Measurements from ENCODE around the gene MIA.
"Not testable (repeated sequence)": the region's sequence is repeated elsewhere in the genome, so short reads cannot be mapped to it uniquely, and the experiment has no call there.

Gene MIA

DNA sequence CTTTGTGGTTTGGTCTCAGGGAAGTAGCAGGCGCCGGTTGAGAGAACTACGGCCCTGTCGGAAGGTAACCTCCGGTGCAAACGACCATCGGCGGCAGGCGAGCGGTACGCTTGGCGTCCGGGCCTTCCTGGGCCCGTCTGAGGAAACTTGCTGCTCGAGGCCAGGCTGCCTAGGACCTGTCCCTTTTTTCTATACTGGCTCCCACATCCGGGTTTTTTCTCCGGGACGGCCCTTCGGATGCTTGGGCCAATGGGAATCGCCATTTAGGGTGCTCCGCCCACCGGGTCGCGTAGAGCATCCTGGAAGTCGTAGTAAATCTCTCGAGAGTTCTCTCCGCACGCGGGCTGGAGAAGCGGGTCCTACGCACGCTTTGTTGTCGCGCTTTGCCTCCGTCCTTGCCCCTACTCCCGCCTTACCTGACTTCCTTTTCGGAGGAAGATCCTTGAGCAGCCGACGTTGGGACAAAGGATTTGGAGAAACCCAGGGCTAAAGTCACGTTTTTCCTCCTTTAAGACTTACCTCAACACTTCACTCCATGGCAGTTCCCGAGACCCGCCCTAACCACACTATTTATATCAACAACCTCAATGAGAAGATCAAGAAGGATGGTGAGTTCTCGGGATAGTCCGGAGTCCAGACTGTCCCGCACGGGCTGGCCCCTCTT lies 24.3 kb upstream of the MIA start, which contains the start of gene SNRPA:
Gene SNRPA, plus strand, starts transcription at position 330 of the 664 bp plus-strand sequence. Its CDS starts 206 bp downstream, at position 536.
- peak; percentile 98 for DNase-seq (ENCODE audit: low spot score)

DNA sequence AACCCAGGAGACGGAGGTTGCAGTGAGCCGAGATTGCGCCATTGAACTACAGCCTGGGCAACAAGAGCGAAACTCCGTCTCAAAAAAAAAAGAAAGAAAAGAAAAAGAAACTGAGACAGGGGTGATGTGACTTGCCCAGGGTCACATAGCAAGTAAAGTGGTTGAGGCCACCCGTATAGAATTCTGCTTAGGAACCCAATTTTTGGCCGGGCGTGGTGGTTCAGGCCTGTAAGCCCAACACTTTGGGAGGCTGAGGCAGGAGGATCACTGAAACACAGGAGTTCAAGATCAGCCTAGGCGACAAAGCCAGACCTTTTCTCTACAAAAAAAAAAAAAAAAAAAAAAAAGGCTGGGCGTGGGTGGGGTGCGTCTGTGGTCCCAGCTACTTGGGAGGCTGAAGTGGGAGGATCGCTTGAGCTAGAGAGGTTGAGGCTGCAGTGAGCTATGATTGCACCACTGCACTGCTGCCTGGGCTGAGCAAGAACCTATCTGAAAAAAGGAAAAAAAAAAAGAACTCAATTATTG lies 23.0 kb upstream of the MIA start:
- peak; percentile 24 for DNase-seq (ENCODE audit: low spot score)

DNA sequence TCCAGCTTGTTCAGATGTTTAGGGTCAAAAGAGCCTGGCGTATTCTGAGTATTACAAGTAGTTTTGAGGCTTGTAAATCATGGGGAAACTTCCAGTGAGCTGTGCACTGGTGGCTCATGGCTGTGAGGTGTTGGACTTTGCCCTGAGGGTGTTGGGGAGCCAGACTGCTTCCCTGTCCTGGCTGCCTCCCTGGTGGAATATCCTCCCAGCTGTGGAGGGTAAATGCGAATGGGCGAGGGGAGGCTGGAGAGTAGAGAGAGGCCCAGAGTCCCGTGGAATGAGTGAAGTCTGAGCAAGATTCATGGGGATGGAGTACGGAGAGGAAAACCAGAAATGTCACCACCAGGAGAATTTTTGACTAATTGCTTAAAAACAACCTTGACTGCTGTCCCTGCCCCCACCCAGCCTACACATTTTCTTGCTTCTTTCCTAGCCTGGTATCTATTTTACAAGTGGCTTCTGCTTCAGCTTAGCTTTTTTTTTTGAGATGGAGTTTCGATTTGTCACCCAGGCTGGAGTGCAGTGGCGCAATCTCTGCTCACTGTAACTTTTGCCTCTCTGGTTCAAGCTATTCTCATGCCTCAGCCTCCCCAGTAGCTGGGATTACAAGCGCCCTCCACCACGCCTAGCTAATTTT lies 20.6 kb upstream of the MIA start:
- DNase-seq (ENCODE audit: low spot score) = peak; percentile 55

DNA sequence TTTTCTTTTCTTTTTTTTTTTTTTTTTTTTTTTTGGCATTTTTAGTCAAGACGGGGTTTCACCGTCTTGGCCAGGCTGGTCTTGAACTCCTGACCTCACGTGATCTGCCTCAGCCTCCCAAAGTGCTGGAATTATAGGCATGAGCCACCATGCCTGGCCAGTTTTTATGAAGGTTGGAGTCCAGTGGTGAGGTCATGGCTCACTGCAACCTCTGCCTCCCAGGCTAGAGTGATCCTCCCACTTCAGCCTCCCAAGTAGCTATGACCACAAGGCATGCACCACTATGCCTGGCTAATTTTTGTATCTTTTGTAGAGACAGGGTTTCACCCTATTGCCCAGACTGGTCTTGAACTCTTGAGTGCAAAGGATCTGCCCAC lies 20.1 kb upstream of the MIA start:
- no peak for DNase-seq (ENCODE audit: low spot score)

DNA sequence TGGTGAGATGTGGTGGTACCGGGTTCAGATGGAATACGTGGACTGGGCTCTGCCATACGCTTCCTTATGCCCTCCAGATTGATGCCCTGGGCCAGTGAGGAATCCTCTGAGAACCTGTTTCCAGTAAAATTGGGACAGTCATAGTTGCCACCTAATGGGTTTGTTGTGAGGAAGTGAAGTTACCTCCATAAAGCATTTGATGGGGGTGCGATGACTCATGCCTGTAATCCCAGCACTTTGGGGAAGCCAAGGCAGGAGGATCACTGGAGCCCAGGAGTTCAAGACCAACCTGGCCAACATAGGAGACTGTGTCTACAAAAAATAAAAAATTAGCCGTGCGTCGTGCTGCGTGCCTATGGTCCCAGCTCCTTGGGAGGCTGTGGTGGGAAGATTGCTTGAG lies 19.5 kb upstream of the MIA start:
- no peak for DNase-seq (ENCODE audit: low spot score)

DNA sequence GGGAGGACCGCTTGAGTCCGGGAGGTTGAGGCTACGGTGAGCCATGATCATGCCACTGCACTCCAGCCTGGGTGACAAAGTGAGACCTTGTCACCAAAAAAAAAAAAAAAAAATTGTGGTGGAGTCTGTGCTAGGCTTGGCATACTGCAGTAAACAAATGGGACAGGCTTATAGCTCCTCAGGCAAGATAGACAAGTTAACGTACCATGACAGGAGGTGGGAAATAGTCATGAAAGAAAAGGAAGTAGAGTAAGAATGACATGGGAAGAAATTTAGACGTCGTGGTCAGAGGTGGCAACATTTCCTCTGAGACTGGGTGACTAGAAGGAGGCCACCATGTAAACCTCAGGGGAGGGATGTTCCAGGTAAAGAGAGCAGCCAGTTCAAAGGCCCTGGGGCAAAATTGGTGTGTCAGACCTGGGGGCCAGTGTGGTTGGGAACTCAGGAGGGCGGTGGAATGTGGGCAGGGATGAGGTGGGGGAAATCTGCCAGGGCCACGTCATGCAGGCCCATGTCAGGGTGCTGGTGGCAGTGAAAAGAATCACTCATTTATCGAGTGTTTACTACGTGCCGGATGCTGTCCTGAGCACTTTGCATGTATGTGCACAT lies 18.7 kb upstream of the MIA start:
- no peak for DNase-seq (ENCODE audit: low spot score)

DNA sequence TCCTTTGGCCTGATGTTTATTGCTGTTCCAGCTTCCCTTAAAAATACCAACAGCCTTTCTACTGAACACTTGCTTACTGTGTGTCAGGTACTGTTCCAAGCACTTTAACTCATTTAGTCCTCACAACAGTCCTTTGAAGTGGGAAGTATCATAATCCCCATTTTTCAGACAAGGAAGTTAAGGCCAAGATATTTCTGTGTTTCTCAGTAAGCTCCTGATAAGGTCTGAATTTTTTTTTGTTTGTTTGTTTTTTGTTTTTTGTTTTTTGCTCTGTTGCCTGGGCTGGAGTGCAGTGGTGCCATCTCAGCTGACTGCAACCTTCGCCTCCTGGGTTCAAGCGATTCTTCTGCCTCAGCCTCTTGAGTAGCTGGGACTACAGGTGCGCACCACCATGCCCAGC lies 16.8 kb upstream of the MIA start:
- DNase-seq (ENCODE audit: low spot score) = no peak

DNA sequence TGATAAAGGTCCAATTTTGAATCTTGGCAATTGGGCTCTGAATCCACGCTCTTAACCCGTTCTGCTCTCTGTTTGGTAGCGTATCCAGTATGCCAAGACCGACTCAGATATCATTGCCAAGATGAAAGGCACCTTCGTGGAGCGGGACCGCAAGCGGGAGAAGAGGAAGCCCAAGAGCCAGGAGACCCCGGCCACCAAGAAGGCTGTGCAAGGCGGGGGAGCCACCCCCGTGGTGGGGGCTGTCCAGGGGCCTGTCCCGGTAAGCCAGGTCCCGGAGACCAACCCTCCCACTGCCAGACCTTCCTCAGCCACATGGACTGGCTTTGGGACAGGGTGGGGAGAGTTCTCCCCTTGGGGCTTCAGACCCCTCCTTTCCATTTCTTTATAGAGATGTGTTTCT lies 16.0 kb upstream of the MIA start:
- DNase-seq (ENCODE audit: low spot score) = no peak

DNA sequence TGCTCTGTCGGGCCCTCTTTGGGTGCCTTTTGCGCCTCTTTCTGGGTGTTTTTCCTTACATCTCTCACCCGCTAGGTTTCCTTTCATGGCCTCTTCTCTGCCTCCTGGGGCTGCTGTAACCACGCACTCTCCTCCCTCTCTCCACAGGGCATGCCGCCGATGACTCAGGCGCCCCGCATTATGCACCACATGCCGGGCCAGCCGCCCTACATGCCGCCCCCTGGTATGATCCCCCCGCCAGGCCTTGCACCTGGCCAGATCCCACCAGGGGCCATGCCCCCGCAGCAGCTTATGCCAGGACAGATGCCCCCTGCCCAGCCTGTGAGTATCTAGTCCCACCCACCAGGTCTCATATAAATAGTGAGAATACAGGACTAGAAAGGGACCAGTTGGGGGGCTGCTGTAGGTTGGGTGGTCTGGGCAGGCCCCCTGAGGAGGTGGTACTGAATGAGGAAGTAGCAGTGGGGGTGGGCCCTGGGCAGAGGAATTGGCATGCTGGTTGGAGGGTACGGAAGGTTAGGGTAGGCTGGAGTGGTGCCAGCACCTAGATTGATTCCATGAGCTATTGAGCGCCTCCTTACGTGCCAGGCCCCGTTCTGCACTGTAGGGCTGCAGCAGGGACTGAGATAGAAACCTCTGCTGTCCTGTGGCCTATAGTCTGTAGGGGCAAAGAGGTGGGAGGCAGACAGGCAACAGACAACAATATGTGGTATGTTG lies 12.4 kb upstream of the MIA start:
- no peak for DNase-seq (ENCODE audit: low spot score)

DNA sequence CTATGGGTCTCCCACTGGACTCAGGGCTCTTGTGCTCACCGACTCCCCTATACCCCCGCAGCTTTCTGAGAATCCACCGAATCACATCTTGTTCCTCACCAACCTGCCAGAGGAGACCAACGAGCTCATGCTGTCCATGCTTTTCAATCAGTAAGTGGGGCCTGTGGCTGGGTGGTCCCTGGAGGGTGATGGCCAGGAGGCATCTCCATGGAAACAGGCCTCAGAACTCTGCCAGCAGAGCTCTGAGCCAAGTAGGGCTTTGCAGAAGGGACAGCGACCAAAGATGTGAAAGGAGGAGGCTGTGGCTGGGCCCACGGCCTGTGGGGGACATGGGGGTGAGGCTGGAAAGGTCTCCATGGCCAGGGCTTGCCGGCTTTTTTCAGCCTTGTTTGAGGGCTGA lies 11.8 kb upstream of the MIA start:
- DNase-seq (ENCODE audit: low spot score) = no peak

DNA sequence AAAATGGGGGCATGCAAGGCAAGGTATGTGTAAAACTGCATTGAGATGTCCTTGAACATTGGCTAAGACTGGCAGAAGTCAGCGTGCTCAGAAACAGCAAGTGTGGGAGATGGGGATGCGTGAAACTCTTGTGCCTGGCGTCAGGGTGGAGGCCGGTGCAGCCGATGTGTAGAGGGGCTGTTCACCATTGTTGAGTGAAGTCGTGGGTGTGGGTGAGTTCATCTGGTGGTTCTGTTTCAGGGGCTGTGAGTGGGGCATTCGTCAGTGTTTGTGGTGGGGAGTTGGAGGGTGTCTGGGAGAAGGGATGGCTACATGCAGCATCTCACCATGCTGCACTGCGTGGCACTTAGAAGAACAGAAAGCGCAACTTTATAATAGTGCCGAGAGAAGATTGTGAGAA lies 11.4 kb upstream of the MIA start:
- DNase-seq (ENCODE audit: low spot score) = no peak

DNA sequence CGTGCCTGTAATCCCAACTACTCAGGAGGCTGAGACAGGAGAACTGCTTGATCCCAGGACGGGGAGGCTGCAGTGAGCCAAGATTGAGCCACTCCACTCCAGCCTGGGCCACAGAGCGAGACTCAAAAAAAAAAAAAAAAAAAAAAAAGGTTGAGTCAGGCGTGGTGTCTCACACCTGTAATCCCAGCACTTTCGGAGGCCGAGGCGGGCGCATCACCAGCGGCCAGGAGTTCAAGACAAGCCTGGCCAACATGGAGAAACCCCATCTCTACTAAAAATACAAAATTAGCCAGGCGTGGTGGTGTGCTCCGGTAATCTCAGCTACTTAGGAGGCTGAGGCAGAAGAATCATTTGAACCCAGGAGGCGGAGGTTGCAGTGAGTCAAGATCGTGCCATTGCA lies 8.9 kb upstream of the MIA start:
- DNase-seq (ENCODE audit: low spot score) = not testable (repeated sequence)

DNA sequence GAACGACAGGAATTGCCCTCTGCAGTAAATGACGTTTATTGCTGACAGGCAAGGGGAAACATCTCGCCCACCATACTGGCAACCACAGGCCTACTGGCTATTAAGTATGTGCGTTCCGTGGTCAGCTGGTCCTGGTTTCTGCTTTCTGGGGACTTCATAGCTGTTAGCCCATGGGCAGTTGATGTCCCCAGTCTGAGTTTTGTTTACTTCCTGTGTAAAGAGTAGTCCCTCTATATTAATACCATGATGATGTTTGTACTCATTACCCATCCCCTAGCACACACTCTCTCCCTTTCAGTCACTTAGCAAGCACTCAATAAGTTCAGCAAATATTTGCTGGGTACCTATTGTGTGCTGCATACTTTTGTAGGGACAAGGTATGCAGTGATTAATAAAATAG lies 6.5 kb upstream of the MIA start:
- no peak for DNase-seq (ENCODE audit: low spot score)

DNA sequence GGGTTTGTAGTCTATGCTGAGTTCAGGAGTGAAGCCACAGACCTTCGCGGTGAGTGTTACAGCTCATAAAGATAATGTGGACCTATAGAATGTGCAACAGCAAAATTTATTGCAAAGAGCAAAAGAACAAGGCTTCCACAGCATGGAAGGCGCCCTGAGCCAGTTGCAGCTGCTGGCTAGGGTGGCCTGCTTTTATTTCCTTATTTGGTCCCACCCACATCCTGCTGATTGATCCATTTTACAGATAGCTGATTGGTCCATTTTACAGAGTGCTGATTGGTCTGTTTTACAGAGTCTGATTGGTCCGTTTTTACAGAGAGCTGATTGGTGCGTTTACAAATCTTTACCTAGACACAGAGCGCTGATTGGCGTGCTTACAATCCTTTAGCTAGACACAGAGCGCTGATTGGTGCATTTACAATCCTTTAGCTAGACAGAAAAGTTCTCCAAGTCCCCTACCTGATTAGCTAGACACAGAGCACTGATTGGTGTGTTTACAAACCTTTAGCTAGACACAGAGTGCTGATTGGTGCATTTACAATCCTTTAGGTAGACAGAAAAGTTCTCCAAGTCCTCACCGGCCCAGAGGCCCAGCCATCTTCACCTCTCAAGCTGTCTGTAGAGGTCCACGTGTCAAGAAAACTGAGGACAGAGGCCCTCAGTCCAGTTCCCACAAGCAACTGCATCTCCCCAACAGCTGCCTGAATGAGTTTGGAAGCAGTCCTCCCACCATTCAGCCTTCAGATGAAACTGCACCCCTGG lies 4.0 kb upstream of the MIA start:
- peak; percentile 51 for DNase-seq (ENCODE audit: low spot score)

DNA sequence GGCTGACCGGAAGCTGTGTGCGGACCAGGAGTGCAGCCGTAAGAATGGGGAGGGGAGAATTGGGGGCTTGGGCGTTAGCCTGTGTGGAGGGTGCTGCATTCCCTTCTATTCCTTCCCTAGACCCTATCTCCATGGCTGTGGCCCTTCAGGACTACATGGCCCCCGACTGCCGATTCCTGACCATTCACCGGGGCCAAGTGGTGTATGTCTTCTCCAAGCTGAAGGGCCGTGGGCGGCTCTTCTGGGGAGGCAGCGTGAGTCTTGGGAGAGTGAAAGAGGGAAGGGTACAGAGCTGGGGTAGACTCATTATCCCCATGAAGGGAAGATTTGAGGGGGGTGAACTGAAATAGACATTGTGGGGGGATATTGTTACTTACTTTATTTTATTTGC lies 306 bp downstream of the MIA start:
- DNase-seq (ENCODE audit: low spot score) = no peak

DNA sequence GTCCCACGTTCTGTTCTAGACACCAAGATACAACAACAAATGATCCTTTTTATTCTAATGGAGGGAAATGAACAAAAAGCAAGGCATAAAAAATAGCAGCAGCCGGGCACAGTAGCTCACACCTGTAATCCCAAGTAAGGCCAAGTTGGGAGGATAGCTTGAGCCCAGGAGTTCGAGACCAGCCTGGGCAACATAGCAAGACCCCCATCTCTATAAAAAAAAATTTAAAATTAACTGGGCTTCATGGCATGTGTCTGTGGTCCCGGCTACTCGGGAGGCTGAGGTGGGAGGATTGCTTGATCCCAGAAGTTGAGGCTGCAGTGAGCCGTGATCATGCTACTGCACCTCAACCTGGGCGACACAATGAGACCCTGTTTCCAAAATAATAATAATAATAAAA lies 1.0 kb downstream of the MIA start:
- DNase-seq (ENCODE audit: low spot score) = no peak

DNA sequence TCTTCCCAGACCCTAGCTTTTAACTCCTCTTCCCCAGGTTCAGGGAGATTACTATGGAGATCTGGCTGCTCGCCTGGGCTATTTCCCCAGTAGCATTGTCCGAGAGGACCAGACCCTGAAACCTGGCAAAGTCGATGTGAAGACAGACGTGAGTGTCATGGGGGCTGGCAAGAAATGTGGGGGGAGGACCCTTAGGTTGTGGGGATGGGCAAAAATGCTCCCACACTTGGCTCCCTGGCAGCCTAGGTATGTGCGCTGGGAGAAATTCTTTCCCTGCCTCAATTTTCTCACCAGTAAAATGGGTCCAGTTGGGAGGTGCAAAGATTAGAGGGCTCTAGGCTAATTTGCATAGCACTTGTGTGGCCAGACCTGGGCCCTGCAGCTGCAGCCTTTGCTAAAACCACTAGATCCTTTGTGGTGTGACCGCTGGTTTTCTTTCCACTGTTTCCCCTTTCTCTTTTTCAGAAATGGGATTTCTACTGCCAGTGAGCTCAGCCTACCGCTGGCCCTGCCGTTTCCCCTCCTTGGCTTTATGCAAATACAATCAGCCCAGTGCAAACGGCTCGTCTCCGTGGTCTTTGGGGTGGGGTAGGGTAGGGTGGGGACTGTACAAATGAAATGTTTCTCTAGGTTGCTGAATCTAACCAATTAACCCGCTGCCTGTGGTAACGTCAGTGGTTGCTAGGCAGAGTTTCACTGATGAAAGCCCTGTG lies 1.8 kb downstream of the MIA start:
- peak; percentile 90 for DNase-seq (ENCODE audit: low spot score)

DNA sequence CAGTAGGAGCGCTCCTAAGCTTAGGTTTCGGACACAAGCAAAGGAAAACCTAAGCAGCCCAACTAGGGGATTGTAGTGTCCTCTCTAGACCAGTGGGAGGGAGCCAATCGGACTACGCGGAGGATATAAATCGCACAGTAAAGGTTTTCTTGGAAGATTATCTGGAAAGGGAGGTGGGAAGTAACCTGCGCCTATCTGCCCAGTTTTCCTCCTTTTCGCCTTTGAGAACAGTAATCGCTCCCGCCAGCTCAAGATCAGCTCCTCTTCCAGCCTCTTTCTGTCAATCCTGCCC lies 2.3 kb downstream of the MIA start:
- no peak for DNase-seq (ENCODE audit: low spot score)

DNA sequence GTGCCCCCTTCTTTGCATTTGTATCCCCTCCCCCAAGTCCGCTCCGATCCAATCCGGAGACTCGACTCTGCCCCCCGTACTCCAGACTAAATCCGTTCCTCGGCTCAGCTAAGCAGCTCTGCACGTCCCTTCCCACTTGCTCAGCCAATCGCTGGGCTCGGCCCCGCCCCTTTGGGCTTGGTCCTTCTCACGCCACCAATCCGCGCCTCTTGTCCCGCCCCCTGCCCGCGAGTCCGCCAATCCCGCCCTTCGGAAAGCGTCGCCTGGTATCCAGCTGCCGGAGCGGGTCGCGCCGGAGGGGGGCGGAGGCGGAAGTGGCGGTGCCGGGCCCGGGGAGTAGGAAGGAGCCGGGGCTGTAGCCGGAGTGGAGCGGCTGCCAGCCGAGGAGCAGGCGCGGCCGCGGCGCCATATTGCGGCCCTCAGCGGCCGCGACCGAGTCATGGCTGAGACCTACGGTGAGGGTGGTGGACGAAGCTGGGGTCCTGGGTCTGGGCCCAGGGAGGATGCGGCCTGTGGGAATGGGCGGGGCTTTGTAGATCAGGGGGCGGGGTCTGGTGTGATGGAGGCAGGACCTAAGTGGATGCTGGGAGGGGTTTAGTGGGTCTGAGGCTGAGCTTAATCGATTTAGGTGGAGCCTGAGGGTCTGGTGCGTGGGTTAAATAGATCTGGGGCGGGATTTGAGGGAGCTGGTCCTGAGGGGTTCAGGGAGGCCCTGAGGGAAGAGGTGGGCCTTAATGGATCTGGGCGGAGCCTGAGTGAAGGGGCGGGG lies 2.8 kb downstream of the MIA start, which contains the start of gene RAB4B:
Gene RAB4B, plus strand, starts transcription at position 311 of the 769 bp plus-strand sequence. Its CDS starts 129 bp downstream, at position 440.
- peak; percentile 99 for DNase-seq (ENCODE audit: low spot score)

DNA sequence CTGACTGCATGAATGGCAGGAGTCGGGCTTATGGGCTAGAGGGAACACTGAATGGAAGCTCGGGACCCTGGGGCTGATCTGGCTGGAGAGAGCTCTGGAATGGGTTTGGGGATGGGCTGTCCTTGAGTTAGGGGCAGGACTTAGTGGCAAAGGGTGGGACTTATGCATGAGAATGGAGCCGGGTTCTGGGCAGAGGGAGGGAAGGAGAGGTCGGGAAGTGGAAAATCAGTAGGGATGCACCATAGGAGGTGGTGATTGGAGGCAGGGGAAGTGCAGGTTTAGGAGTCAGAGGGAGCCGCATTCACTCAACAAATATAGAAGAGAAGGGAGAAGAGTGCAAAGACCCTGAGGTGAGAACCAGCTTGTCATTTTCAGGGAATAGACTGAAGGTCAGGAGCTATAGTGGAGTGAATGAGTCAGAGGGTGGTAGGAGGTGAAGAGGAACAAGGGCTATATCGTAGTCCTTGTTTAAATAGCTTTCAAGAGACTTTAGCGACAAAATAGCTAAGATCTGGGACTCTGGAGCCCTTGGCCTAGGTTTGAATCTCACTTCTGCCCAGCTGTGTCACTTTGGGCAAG lies 3.5 kb downstream of the MIA start:
- peak; percentile 67 for DNase-seq (ENCODE audit: low spot score)
